ENCODE results near the gene MRPL11.
"Not testable (repeated sequence)": the region's sequence is repeated elsewhere in the genome, so short reads cannot be mapped to it uniquely, and the experiment has no call there.

Gene MRPL11

DNA sequence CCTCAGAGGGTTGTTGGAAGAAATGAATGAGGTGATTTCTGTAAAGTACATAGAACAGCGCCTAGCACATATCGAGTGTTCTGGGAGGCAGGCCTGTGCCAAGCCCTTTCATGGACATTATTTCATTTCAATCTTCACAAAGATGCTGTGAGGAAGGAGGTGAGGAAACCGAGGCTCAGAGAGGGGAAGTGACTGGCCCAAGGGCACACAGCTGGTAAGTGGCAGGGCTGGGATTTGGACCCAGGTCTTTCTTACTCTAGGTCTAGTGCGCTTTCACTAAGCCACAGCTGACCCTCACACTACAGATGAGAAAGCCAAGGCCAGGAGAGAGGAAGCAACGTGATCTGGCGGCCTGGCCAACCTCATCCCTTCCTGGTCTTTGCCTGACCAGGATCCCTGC is 30.0 kb upstream of the MRPL11 start:
- no peak overlapping the region for H3K27ac ChIP-seq
- H3K4me3 ChIP-seq = no peak overlapping the region

DNA sequence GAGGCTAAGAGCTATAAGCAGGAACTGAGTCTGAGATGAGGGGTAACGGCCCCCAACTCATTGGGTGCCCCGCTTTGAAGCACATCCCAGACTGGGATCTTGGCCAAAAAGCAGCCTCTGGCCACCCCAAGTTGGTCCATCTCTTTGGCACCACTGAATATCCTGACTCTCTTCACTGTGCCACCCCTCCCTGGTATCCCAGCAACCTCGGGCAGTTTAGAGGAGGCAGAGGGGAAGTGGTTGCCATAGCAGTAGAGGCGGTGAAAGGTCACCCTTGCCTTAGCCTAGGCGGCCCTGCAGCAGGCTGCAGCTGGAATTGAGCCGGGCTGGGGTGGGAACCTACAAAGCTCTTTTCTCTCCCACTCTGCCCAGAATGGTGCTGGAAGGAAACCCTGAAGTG is 29.1 kb upstream of the MRPL11 start:
- Histone ChIP-seq H3K27ac (peak overlapping the region in 7 of 21 experiments; percentile 32 to 81 (median 75)), H3K4me3 (peak overlapping the region in 5 of 7 experiments; percentile 50 to 80 (median 65))

DNA sequence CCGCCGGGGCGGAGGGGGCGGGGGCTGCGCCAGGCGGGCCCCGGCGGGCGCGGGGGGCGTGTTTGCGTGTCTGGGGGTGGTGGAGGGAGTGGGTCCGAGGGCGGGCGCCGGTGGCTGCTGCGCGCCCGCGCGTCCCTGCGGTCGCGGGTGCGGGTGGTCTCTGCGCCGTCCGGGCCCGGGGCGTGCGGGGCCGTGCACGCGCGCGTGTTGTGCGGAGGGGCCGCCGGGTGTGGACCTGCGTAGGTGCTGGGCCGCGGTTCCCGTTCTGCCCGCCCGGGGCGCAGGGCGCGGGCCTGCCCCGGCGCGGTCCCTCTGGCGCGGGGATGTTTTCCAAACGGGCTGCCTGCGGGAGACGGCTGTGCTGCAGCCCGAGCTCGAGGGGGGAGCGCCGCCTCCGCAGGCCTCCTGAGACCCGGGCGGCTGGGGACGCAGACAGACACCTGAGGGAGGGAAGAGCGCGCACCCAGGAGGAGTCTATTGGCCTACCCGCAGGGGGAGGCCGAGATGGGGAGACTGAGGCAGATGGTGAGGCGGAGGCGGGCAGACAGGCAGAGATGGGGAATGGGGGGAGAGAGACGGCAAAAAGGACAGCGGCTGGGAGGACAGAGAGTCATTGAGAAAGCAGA is 28.5 kb upstream of the MRPL11 start:
- Histone ChIP-seq H3K4me3 (peak overlapping the region; percentile 48 to 80 (median 60)), H3K27ac (peak overlapping the region in 16 of 21 experiments; percentile 11 to 81 (median 65))

DNA sequence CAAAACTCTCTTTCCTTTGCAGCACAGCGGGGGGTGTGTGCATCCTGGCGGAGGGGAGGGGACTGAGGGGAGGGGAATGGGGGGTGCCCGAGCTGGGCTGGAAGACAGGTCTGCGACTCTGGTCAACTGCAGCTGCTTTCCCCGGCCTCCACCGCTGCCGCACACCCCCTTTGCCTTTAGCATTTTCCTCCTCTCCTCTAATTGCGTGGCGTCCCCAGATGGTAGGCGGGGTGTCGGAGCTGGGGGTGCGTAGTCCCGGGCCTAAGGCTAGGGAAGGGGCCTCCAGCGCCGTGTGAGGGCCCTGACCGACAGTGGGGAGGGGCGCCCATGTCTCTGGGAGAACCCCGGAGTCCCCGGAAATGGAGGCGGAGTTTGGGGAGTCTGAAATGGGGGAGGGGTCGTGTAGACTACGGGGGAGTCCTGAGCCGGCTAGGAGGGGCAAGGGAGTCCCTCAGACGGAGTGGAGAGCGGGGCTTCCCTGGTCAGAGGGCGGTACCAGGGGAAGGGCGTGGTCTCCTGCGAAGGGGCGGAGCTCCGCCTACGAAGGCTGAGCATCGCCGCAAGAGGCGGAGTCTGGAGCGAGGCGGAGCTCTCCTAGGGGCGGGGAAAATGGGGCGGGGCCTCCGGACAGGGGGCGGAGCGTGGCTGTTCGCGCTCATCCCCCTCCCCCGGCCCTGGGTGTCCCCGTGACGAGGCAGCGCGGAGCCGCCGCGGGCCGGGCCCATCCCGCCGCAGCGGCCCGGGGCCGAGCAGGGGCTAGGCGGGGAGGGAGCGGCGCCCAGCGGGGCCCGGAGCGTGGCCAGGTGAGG is 27.8 kb upstream of the MRPL11 start, which contains the start of gene PELI3:
PELI3 (plus strand) TSS at position 681 of the 809 bp plus-strand sequence. CDS start 1,224 bp downstream, outside the sequence.
- Histone ChIP-seq H3K4me3 (peak within 1 kb of the TSS; percentile 48 to 80 (median 60)), H3K27ac (peak within 1 kb of the TSS in 18 of 21 experiments; percentile 18 to 83 (median 74))

DNA sequence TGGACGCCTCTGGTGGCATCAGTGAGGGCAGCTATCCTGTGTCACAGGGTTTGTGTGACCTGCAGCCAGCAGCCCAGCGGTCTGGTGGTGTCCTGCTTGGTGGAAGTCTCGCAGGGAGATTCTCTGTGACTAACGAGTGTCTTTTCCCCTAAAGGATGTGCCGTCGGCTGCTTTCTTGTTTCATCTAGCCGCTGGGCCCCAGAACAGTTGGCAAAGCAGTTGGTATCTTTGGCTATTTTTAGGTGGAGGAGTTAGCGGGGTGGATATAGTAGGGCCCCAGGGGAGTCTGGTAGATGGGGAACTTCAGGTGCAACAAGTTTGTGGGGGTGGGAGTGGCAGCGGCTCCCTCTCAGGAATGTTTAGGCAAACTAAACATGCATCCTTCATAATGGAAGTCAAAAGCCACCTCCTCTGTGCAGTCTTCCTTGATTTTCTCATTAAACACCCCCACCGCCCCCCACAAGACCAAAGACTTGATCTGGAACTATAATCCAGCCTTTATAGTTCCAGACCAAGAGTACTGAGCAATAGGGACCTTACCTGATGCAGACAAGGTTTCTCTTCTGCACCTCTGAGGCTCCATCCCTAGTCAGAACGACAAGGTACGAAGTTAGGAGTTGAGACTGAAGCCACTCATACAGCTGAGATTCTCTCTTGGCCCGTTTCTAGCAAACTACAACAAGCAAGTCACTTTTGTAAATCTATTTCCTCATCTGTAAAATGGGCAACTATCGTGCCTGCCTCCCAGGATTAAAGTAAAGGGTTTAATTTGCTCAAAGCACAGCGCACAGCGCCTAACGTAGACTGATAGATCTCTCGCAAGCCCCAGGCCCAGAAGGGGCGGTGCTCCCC is 27.0 kb upstream of the MRPL11 start:
- H3K27ac ChIP-seq = peak overlapping the region in 14 of 21 experiments; percentile 18 to 83 (median 76)
- peak overlapping the region; percentile 48 to 80 (median 60) for H3K4me3 ChIP-seq

DNA sequence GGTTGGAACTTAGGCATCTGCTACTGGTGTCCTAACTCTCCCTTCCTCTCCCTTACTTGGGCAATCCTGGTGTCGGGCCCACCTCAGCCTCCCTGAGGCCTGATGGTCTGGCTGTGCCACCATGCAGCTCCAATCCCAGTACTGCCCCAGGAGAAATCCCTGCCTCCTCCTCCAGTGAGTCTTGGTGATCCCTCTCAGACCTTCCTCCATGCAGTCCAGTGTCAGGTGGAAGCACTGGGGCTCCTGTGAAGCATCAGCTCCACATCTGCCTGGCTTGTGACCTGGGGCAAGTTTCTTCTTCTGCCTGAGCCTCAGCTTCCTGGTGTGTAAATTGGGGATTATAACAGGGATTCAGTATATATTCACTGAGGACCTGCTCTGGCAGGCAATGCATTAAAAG is 26.3 kb upstream of the MRPL11 start:
- Histone ChIP-seq H3K4me3 (no peak overlapping the region), H3K27ac (no peak overlapping the region)

DNA sequence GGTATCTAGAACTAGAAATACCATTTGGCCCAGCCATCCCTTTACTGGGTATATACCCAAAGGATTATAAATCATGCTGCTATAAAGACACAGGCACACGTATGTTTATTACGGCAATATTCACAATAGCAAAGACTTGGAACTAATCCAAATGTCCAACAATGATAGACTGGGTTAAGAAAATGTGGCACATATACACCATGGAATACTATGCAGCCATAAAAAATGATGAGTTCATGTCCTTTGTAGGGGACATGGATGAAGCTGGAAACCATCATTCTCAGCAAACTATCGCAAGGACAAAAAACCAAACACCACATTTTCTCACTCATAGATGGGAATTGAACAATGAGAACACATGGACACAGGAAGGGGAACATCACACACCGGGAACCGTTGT is 25.5 kb upstream of the MRPL11 start:
- not testable (repeated sequence) for H3K4me3 ChIP-seq, H3K27ac ChIP-seq

DNA sequence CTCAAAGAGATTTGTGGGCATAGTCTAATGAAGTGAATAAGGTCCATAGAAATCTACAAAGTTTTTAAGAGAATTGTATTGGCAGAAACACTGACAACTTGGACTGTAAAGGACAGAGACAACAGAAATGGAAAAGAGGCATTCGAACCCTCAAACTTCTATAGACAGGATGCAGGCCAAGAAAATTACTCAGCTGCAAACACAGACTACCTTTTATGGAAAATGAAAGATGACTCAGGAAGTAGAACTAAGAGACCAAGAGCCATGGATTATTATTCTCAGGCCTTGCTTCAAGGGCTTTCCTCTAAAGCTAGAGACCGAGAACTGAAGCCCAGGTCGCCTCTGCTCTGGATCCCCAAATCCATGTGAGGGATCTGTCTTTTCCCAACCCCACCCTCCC is 24.3 kb upstream of the MRPL11 start:
- no peak overlapping the region for H3K4me3 ChIP-seq
- no peak overlapping the region for H3K27ac ChIP-seq

DNA sequence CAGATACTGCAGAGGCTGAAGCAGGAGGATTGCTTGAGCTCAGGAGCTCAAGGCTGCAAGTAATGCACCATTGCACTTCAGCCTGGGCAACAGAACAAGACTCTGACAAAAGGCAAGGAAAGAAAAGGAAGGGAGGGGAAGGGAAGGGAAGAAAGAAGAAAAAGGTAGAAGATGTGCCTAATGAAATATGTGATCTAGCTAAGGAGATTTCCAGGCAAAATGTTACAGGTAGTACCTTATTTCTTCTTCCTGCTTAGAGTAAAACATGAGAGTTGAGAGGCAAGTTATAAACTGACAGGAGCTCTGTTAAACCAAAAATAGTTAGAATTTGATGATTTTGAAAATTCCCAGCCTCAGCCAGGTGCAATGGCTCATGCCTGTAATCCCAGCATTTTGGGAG is 23.4 kb upstream of the MRPL11 start:
- Histone ChIP-seq H3K4me3 (no peak overlapping the region), H3K27ac (no peak overlapping the region)

DNA sequence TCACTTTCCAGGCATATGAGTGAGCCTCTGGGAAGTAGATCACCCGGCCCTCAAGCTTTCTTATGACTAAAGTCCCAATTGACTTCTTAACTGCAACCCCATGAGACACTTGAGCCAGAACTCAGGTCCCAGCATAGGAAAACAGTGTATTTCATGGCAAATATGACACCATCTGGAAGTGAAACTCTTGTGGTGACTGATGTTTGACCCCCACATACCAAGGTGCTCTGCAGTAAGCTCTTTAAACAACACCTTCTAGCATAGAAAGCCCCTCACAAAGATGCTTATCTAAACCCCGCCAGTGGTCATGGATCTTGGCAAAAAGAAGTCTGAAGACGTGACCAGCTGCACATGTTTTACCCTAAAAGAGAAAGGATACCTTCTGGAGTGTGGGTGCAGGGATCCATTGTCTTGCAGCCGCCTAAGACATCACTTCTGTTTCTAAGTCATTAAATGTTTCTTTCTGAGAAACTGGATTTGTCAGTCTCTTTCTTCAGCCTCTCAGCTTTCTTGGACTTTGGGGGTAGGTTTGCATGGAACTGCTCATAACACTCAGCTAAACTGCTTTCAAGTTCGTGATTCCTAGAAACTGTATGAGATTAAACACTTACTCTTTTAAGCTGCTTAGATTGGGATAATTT is 20.6 kb upstream of the MRPL11 start:
- no peak overlapping the region for H3K4me3 ChIP-seq

DNA sequence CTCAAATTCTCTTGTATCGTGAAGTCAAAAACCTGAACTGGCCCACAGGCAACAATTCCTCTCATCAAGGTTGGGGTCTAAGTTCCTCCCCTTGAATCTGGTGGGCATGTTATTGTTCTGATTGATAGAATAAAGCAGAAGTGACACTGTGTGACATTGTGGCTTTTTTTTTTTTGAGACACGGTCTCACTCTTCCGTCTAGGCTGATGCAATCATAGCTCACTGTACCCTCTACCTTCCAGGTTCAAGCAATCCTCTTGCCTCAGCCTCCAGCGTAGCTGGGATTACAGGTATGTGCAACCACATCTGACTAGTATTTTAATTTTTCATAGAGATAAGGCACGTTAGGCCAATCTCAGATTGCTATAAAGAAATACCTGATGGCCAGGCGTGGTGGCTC is 19.2 kb upstream of the MRPL11 start:
- Histone ChIP-seq H3K4me3 (no peak overlapping the region), H3K27ac (no peak overlapping the region)

More for the DNA sequence above, 20.6 kb upstream of the MRPL11 start:
- H3K27ac ChIP-seq = no peak overlapping the region

DNA sequence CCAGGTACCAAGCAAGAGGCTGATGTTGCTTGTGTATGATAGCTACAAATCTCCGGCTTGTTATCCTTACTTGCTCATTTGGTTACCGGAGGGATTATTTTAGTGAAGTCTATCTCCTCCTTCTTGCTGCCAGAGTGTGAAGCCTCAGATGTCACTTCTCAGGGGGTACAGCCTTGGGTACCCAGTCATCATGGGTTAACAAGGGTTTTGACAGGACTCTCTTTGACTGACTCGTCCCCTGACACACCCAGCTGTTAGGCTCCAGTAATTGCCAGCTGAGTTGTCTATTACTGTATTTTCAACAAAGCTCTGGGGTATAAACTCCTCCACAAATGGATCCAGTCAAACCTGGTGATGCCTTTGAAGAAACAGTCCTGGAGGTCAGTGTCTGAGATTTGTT is 16.2 kb upstream of the MRPL11 start:
- no peak overlapping the region for H3K4me3 ChIP-seq
- no peak overlapping the region for H3K27ac ChIP-seq

DNA sequence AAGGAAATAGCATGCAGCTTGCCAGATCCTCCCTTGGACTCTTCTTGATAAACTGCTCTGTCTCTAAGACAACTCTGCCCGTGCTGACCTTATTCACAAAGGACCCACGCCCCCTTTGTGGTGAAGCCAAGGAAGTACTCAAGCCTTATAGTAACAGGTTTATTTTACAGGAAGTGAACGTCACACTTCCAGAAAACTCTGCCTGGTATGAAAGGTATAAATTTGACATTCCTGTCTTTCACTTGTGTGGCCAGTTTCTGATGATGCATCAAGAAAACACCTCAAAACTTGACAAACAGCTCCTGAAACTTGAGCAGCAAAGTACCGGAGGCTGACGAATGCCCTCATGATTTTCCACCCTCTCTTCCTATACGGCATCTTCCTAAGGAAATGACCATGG is 15.6 kb upstream of the MRPL11 start:
- no peak overlapping the region for H3K27ac ChIP-seq
- no peak overlapping the region for H3K4me3 ChIP-seq

DNA sequence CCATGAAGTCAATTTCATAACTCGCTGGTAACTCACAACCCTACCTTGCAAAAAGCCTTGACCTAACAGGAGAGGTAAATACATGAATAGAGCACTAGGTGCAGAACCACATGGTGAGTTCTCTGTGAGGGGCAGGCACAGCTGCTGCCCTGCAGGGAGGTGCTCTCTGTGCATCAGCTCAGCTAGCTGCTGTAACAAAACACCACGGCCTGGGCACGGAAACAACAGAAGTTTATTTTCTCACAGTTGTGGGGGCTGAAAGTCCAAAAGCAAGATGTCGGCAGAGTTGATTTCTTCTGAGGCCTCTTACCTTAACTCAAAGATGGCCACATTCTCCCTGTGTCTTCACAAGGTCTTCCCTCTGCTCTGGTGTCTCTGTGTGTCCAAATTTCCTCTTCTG is 13.0 kb upstream of the MRPL11 start:
- H3K4me3 ChIP-seq = no peak overlapping the region
- no peak overlapping the region for H3K27ac ChIP-seq

DNA sequence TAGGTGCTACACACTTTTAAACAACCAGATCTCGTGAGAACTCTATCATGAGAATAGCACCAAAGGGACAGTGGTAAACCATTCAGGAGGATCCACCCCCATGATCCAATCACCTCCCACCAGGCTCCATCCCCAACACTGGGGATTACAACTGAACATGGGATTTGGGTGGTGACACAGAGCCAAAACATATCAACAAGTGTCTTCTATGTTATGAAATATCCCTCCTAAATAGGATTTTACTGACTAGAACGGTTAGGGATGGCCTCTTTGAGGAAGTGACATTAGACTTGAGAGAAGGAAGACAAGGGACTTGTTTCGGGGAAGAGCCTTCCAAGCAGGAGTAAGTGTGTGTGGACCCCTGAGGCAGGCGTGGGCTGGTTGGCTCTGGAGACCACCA is 11.9 kb upstream of the MRPL11 start:
- Histone ChIP-seq H3K4me3 (no peak overlapping the region), H3K27ac (no peak overlapping the region)

DNA sequence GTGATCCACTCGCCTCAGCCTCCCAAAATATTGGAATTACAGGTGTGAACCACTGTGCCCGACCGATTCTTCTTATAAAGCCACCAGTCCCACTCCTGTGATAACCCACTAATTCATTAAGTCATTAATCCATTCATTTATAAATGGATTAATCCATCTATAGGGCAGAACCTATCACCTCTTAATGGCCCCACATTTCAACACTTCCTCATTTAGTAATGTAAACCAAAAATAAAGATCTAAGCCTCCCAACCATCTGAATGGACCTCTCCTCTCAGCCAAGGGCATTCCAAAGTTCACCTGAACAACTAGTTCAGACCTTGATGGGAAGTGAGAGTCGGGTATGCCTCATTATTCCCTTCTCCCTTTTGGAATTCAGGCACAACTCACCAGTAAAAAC is 9.9 kb upstream of the MRPL11 start:
- no peak overlapping the region for H3K27ac ChIP-seq
- H3K4me3 ChIP-seq = no peak overlapping the region

DNA sequence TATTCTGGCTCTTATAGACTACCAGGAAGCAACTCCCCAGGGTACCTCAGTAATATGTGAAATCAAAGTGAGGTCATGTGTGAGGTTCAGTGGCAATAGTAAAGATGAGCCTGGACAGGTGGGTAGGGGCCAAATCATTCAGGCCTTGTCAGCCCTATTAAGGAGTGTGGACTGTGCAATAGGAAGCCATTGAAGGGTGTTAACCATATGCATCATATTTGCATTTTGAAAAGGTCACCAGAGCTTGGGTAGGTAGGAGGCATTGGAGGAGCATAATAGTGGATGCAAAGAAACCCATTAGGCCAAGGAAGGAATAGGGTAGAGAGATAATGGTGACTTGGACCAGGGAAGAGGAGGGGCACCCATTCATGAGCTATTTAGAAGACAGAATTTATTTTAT is 8.4 kb upstream of the MRPL11 start:
- Histone ChIP-seq H3K4me3 (no peak overlapping the region), H3K27ac (no peak overlapping the region)

DNA sequence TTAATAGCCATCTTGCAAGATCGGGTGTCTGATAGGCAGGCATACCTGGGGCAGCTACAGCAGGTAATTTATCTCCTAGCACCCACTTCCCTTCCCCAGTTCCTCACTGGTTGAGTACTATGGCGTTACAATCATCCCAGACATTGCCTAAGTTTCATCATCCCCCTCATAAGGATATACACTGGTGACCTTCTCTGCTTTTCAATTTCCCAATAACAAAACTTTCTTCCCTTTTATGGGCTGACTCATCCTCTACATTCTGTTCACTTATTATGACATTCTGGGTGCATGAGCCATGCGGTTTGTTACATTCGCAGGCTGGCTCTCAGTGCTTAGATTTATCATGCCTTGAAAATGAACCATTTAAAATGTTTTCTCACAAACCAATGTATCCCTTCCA is 5.0 kb upstream of the MRPL11 start:
- Histone ChIP-seq H3K4me3 (no peak overlapping the region), H3K27ac (no peak overlapping the region)

DNA sequence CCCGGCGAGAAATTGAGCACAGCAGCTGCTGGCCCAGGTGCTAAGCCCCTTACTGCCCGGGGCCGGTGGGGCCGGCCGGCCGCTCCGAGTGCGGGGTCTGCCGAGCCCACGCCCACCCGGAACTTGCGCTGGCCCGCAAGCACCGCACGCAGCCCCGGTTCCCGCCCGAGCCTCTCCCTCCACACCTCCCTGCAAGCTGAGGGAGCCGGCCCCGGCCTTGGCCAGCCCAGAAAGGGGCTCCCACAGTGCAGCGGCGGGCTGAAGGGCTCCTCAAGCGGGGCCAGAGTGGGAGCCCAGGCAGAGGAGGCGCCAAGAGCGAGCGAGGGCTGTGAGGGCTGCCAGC is 2.3 kb upstream of the MRPL11 start:
- H3K27ac ChIP-seq, H3K4me3 ChIP-seq: not testable (repeated sequence)

Data from skin epidermis (tissue), 12 donors.